ENCODE data around the gene GPC5. TPM values are rescaled to one million over a fixed set of nuclear protein-coding genes. Genes with fewer than 3 reads are reported as not detected.

The GPC5 gene
- total RNA-seq, 2 experiments from 2014 or later = 2.4 TPM; not detected in 1

- BruUV-seq (replicated peaks) = no TSS peak
- no peaks in the 10 kb centered on the region for H3K4me1 ChIP-seq (ENCODE audit: insufficient read depth, low read length, poor library complexity, severe bottlenecking)
- H2AFZ ChIP-seq (ENCODE audit: low read length) = no peak overlapping the region
- DNase-seq (ENCODE audit: low spot score) = no peak
- H3K4me3 ChIP-seq (ENCODE audit: low read depth, low read length, poor library complexity, severe bottlenecking) = no peak overlapping the region
- intact Hi-C loops (cut with micrococcal nuclease; ENCODE audit: unreplicated experiment) = no loop called here
- H3K27ac ChIP-seq (ENCODE audit: low read depth, low read length, poor library complexity, severe bottlenecking) = no peak overlapping the region
- H4K20me1 ChIP-seq (ENCODE audit: insufficient read depth, low read length) = no peaks in the 10 kb centered on the region
- no peaks in the 10 kb centered on the region for H3K9me3 ChIP-seq (ENCODE audit: low read length)
- POLR2A ChIA-PET = interaction anchor here (0.9 kb wide), 1 partner anchor 126 kb away, joined by 3 read pairs; no protein-coding TSS in a partner anchor
- TF ChIP-seq CTCF (conservative IDR thresholded peaks at IDR 0.05; ENCODE audit: low read length) = no peak
- no peak for TF ChIP-seq EZH2phosphoT487 (IDR thresholded peaks at IDR 0.05; ENCODE audit: borderline replicate concordance, low read depth, low read length)
- CTCF ChIA-PET (ENCODE audit: unreplicated experiment) = no interaction called here
- no peaks in the 10 kb centered on the region for H3K79me2 ChIP-seq (ENCODE audit: insufficient read depth, low read depth, low read length)
- no peak overlapping the region for H3K4me2 ChIP-seq (ENCODE audit: low read length)
- H3K9me2 ChIP-seq (ENCODE audit: insufficient read depth, low read length) = 0 out of 2 replicates have a peak, but pooled peaks cover 9% of the 10 kb centered on the region
- no peaks in the 10 kb centered on the region for H3K36me3 ChIP-seq (ENCODE audit: insufficient read depth, low read length)
These were observed 254.2 kb downstream of the GPC5 start for GRCh38 chr13:91652404-91653301.

GRCh38 chr13:91655731-91656130 lies 257.3 kb downstream of the GPC5 start:
- CTCF ChIA-PET (ENCODE audit: unreplicated experiment) = no interaction called here
- intact Hi-C loops (cut with micrococcal nuclease; ENCODE audit: unreplicated experiment) = no loop called here
- TF ChIP-seq CTCF (conservative IDR thresholded peaks at IDR 0.05; ENCODE audit: low read length) = no peak
- TF ChIP-seq EZH2phosphoT487 (IDR thresholded peaks at IDR 0.05; ENCODE audit: borderline replicate concordance, low read depth, low read length) = no peak
- no peak overlapping the region for H3K4me3 ChIP-seq (ENCODE audit: low read depth, low read length, poor library complexity, severe bottlenecking)
- no peaks in the 10 kb centered on the region for H3K36me3 ChIP-seq (ENCODE audit: insufficient read depth, low read length)
- H3K79me2 ChIP-seq (ENCODE audit: insufficient read depth, low read depth, low read length) = no peaks in the 10 kb centered on the region
- no peaks in the 10 kb centered on the region for H3K4me1 ChIP-seq (ENCODE audit: insufficient read depth, low read length, poor library complexity, severe bottlenecking)
- no peak overlapping the region for H3K27ac ChIP-seq (ENCODE audit: low read depth, low read length, poor library complexity, severe bottlenecking)
- no TSS peak for BruUV-seq (replicated peaks)
- no peak overlapping the region for H2AFZ ChIP-seq (ENCODE audit: low read length)
- H3K9me3 ChIP-seq (ENCODE audit: low read length) = no peaks in the 10 kb centered on the region
- POLR2A ChIA-PET = interaction anchor here (0.6 to 1.4 kb wide), 5 partner anchors 8 to 386 kb away, joined by 3 to 4 read pairs (median 3); no protein-coding TSS in a partner anchor
- H4K20me1 ChIP-seq (ENCODE audit: insufficient read depth, low read length) = no peaks in the 10 kb centered on the region
- DNase-seq (ENCODE audit: low spot score) = no peak
- H3K9me2 ChIP-seq (ENCODE audit: insufficient read depth, low read length) = 0 out of 2 replicates have a peak, but pooled peaks cover 9% of the 10 kb centered on the region
- H3K4me2 ChIP-seq (ENCODE audit: low read length) = no peak overlapping the region

- H3K27ac ChIP-seq (ENCODE audit: low read depth, low read length, poor library complexity, severe bottlenecking) = no peak overlapping the region
These were observed 258.9 kb downstream of the GPC5 start for GRCh38 chr13:91657283-91657682.

More at GRCh38 chr13:91657283-91657682, 258.9 kb downstream of the GPC5 start:
- H4K20me1 ChIP-seq (ENCODE audit: insufficient read depth, low read length) = no peaks in the 10 kb centered on the region
- H3K9me2 ChIP-seq (ENCODE audit: insufficient read depth, low read length) = 0 out of 2 replicates have a peak, but pooled peaks cover 5% of the 10 kb centered on the region
- no TSS peak for BruUV-seq (replicated peaks)
- no peak overlapping the region for H2AFZ ChIP-seq (ENCODE audit: low read length)
- no peak for DNase-seq (ENCODE audit: low spot score)
- no peak overlapping the region for H3K4me3 ChIP-seq (ENCODE audit: low read depth, low read length, poor library complexity, severe bottlenecking)
- ChIA-PET CTCF (ENCODE audit: unreplicated experiment) (no interaction called here), POLR2A (no interaction called here)
- no peak for TF ChIP-seq EZH2phosphoT487 (IDR thresholded peaks at IDR 0.05; ENCODE audit: borderline replicate concordance, low read depth, low read length)
- TF ChIP-seq CTCF (conservative IDR thresholded peaks at IDR 0.05; ENCODE audit: low read length) = no peak
- H3K9me3 ChIP-seq (ENCODE audit: low read length) = no peaks in the 10 kb centered on the region
- intact Hi-C loops (cut with micrococcal nuclease; ENCODE audit: unreplicated experiment) = no loop called here
- no peaks in the 10 kb centered on the region for H3K36me3 ChIP-seq (ENCODE audit: insufficient read depth, low read length)
- H3K4me1 ChIP-seq (ENCODE audit: insufficient read depth, low read length, poor library complexity, severe bottlenecking) = no peaks in the 10 kb centered on the region
- no peak overlapping the region for H3K4me2 ChIP-seq (ENCODE audit: low read length)
- H3K79me2 ChIP-seq (ENCODE audit: insufficient read depth, low read depth, low read length) = no peaks in the 10 kb centered on the region

Data from OCI-LY7 (cell line).